Esophagus muscularis mucosa (tissue), 4 donors: ENCODE data around the gene RAPGEF1. TPM values are rescaled to one million over a fixed set of nuclear protein-coding genes. Genes with fewer than 3 reads are reported as not detected.
"Not testable (repeated sequence)": the region's sequence is repeated elsewhere in the genome, so short reads cannot be mapped to it uniquely, and the experiment has no call there.

Source experiments
- DNase-seq: peaks from one replicate; pipeline ENCODE4 v3.0.0-alpha.2; 2017; ENCODE audit errors: extremely low spot score
- H3K27ac ChIP-seq, 4 donors: fragments of 200-600 bp; sonication (generic); replicated peaks in 1 of 4; 1 replicate in 3 of 4; 2 replicates in 1 of 4; pipeline ENCODE4 v1.5.1; 2016 to 2019; ENCODE audit warnings: mild to moderate bottlenecking in 1 of 4
- H3K27me3 ChIP-seq, 4 donors: fragments of 200-600 bp; sonication (generic); one replicate each; pipeline versions ENCODE4 v1.5.1 to v1.6.0; 2016 to 2019
- H3K36me3 ChIP-seq, 4 donors: fragments of 200-600 bp; sonication (generic); one replicate each; pipeline ENCODE4 v1.5.1; 2016 to 2019
- H3K4me1 ChIP-seq, 4 donors: fragments of 200-600 bp; sonication (generic); one replicate each; pipeline ENCODE4 v1.5.1; 2016 to 2019
- H3K4me3 ChIP-seq, 4 donors: fragments of 200-600 bp; sonication (generic); 1 replicate in 2 of 4; 2 replicates in 2 of 4; pipeline ENCODE4 v1.5.1; 2016 to 2019; ENCODE audit warnings: mild to moderate bottlenecking in 4 of 4, moderate library complexity in 1 of 4
- H3K9me3 ChIP-seq, 4 donors: fragments of 200-600 bp; sonication (generic); 1 replicate in 3 of 4; 2 replicates in 1 of 4; pipeline ENCODE4 v1.5.1; 2016 to 2019
- CTCF ChIP-seq, 3 experiments: fragments of 200-600 bp in 2 of 3; fragments of 450-650 bp in 1 of 3; sonication (generic) in 2 of 3; IDR thresholded peaks; one replicate each; pipeline ENCODE4 v1.5.1; 2017 to 2019; ENCODE audit warnings: antibody characterized with exemption in 3 of 3, mild to moderate bottlenecking in 2 of 3, moderate library complexity in 1 of 3
- EP300 ChIP-seq: sonication (generic); formaldehyde crosslinking; IDR thresholded peaks from one replicate; pipeline ENCODE4 v1.6.1; 2017; ENCODE audit warnings: antibody characterized with exemption
- POLR2A ChIP-seq: fragments of 450-650 bp; IDR thresholded peaks from one replicate; pipeline ENCODE4 v1.6.1; 2017; ENCODE audit warnings: antibody characterized with exemption, moderate library complexity, mild to moderate bottlenecking, low read depth
- POLR2AphosphoS5 ChIP-seq, 2 donors: sonication (generic); formaldehyde crosslinking; IDR thresholded peaks; one replicate each; pipeline ENCODE4 v1.6.1; 2017; ENCODE audit warnings: antibody characterized with exemption in 2 of 2
- whole genome bisulfite sequencing: methylation state at CpG from one replicate; pipeline ENCODE4 v1.1.5; 2018; 5-methylcytosine and 5-hydroxymethylcytosine counted together
- intact Hi-C: fragments of 100-400 bp; cut with DNase I; formaldehyde crosslinking; loops from one replicate; pipeline ENCODE4 v1.15.1; 2023
- total RNA-seq, 4 donors: library from RNA; depleted of rRNA; stranded (reverse); fragments of >200 nt; gene quantifications; one replicate each; pipeline versions ENCODE4 v1.1.0 to v1.2.1, GENCODE V29; 2016

Gene RAPGEF1
- total RNA-seq, 4 donors from 2014 or later = 66.6 to 138 (median 101) TPM

GRCh38 chr9:131714821-131715220 is 25.1 kb downstream of the RAPGEF1 start:
- Histone ChIP-seq H3K9me3 (no peaks in the 10 kb centered on the region), H3K27me3 (no peaks in the 10 kb centered on the region), H3K4me3 (no peak overlapping the region), H3K27ac (peak overlapping the region; percentile 80 to 86 (median 82)), H3K4me1 (peaks cover 77 to 92% (median 84%) of the 10 kb centered on the region in 4 donors), H3K36me3 (no peaks in the 10 kb centered on the region)
- intact Hi-C loops = no loop called here
- TF ChIP-seq POLR2AphosphoS5 (IDR thresholded peaks at IDR 0.05) (no peak), POLR2A (no peak), EP300 (no peak)
- no peak for DNase-seq
- WGBS = 71% methylated on average over 9 of the region's 9 CpGs

DNA sequence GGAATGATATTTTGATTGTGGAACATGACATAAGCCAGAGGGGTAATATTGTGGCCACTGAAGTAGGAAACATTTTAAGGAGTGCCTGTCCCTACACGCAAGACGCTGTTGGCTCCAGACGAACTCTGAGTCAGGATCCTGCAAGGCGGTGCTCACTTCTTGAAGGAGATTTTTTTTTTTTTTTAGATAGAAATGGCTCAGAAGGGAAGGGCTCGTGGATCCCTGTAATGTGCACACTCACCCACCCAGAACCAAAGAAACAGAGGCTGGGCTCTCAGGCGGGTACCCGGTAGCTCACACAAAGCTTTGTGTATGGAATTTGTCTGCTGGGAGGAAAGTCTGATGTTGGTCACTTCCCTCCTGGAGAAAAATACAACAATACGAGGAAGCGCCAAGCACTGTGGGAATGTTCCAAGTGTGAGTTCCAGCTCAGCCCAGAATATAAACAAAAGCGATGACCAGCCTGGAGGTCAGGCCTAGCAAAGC is 25.7 kb downstream of the RAPGEF1 start:
- Histone ChIP-seq H3K9me3 (no peaks in the 10 kb centered on the region), H3K27ac (peak overlapping the region; percentile 80 to 86 (median 82)), H3K36me3 (no peaks in the 10 kb centered on the region), H3K4me1 (peaks cover 77 to 92% (median 87%) of the 10 kb centered on the region in 4 donors), H3K4me3 (peak overlapping the region in 3 of 4 donors; percentile 14 to 28 (median 19)), H3K27me3 (no peaks in the 10 kb centered on the region)
- 17% methylated on average over 10 of the region's 10 CpGs for WGBS
- TF ChIP-seq EP300 (no peak), POLR2AphosphoS5 (IDR thresholded peaks at IDR 0.05) (peak; percentile 79 to 80), POLR2A (no peak), CTCF (IDR thresholded peaks at IDR 0.05) (no peak)
- DNase-seq = no peak
- intact Hi-C loops = no loop called here

DNA sequence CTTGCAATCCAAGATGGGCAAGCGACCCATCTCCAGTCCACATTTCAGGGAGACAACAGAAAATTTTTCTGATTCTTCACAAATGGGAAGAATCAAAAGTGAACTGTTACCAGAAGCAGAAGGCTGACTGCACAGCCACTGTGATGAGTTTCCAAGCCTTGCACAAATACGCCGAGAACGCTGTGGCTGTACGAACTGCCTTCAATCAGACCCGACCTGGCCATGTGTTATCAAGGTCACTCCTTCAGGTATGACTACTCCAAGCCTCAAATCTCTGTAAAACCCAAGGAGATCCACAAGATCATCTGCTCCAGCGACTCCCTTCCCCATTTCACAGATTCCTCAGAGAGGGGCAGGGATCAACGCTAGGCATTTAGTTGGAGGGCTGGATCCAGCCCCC is 26.9 kb downstream of the RAPGEF1 start:
- H3K4me3 ChIP-seq = no peak overlapping the region

GRCh38 chr9:131712151-131712716 is 27.6 kb downstream of the RAPGEF1 start:
- H3K4me1 ChIP-seq = peaks cover 86 to 95% (median 88%) of the 10 kb centered on the region in 4 donors
- H3K27ac ChIP-seq = peak overlapping the region; percentile 46 to 86 (median 81)
- H3K4me3 ChIP-seq = no peak overlapping the region
- intact Hi-C loops = no loop called here
- no peak for DNase-seq
- no peaks in the 10 kb centered on the region for H3K27me3 ChIP-seq
- 93% methylated on average over 10 of the region's 10 CpGs for WGBS
- H3K36me3 ChIP-seq = no peaks in the 10 kb centered on the region
- TF ChIP-seq CTCF (IDR thresholded peaks at IDR 0.05) (no peak), POLR2A (no peak), POLR2AphosphoS5 (IDR thresholded peaks at IDR 0.05) (no peak), EP300 (no peak)
- H3K9me3 ChIP-seq = no peaks in the 10 kb centered on the region

More for the DNA sequence above, 26.9 kb downstream of the RAPGEF1 start:
- no peak for DNase-seq
- Histone ChIP-seq H3K36me3 (no peaks in the 10 kb centered on the region), H3K4me1 (peaks cover 80 to 92% (median 86%) of the 10 kb centered on the region in 4 donors), H3K27ac (peak overlapping the region; percentile 80 to 86 (median 82)), H3K9me3 (no peaks in the 10 kb centered on the region), H3K27me3 (no peaks in the 10 kb centered on the region)
- 93% methylated on average over 8 of the region's 8 CpGs for WGBS
- intact Hi-C loops = no loop called here
- TF ChIP-seq POLR2A = no peak
- TF ChIP-seq POLR2AphosphoS5 (IDR thresholded peaks at IDR 0.05) = no peak
- no peak for TF ChIP-seq CTCF (IDR thresholded peaks at IDR 0.05)
- no peak for TF ChIP-seq EP300

DNA sequence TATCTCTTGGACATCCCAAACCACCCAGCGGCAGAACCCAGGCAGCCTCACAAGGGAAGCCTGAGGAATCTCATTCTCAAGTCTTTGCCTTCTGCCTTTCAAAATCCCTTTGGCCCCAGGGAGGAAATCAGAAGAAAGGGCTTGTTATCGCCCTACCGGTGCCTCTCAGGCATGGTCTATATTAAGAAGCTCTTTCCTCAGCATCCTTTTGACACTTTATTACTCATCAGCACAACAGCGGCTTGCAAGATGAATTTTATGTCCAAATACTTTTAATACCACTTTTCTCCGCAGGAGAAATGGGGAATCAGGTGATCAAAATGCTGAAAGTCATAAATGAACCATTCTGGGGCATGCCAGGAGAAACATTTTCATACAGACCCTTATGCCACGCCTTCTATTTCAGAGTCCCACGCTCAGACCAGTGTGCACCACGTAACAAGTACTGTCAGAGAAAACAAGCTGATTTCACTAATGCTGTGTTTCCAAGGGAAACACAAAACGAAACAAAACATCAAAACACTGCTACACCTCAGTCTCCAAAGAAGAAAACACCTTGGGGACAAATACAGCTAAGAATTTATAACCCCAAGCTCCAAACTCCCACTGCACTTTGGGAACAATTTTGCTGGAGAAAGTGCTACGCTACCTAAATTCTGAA is 30.0 kb downstream of the RAPGEF1 start:
- Histone ChIP-seq H3K4me3 (peak overlapping the region; percentile 10 to 20 (median 18)), H3K27ac (peak overlapping the region; percentile 61 to 82 (median 70)), H3K27me3 (no peaks in the 10 kb centered on the region), H3K36me3 (no peaks in the 10 kb centered on the region), H3K9me3 (no peaks in the 10 kb centered on the region), H3K4me1 (peaks cover 71 to 95% (median 84%) of the 10 kb centered on the region in 4 donors)
- WGBS = 55% methylated on average over 10 of the region's 10 CpGs
- intact Hi-C loops = no loop called here
- TF ChIP-seq EP300 (no peak), CTCF (IDR thresholded peaks at IDR 0.05) (peak in 1 of 3 experiments; percentile 13), POLR2AphosphoS5 (IDR thresholded peaks at IDR 0.05) (peak in 1 of 2 donors; percentile 49)
- DNase-seq = no peak

GRCh38 chr9:131709010-131709770 is 30.7 kb downstream of the RAPGEF1 start:
- H3K27ac ChIP-seq = peak overlapping the region; percentile 61 to 82 (median 70)
- WGBS = 70% methylated on average over 14 of the region's 14 CpGs
- H3K36me3 ChIP-seq, H3K27me3 ChIP-seq, DNase-seq, H3K9me3 ChIP-seq, intact Hi-C loops: not testable (repeated sequence)
- H3K4me1 ChIP-seq = peaks cover 75 to 95% (median 84%) of the 10 kb centered on the region in 4 donors
- peak overlapping the region; percentile 10 to 20 (median 18) for H3K4me3 ChIP-seq
